AG09309 (cell line): ENCODE results near the gene EFNA4.
A peak's percentile ranks its signal among the peaks of the same experiment; 100 is the strongest.

Source experiments
- DNase-seq: peaks from one replicate; pipeline ENCODE4 v3.0.0-alpha.2; 2010; ENCODE audit warnings: low read depth
- H3K4me3 ChIP-seq: 2 replicates; pipeline ENCODE4 v1.5.1; 2011; ENCODE audit warnings: mild to moderate bottlenecking, low read depth, low read length, moderate library complexity; ENCODE audit not compliant: control insufficient read depth
- TF ChIP-seq, protein P1 (sequence below): IDR thresholded peaks from 2 replicates; pipeline ENCODE4 v1.5.1; 2011; ENCODE audit warnings: mild to moderate bottlenecking, low read depth, low read length, inconsistent platforms; ENCODE audit not compliant: insufficient read depth, control insufficient read depth; ENCODE audit errors: missing control alignments

EFNA4 gene

DNA sequence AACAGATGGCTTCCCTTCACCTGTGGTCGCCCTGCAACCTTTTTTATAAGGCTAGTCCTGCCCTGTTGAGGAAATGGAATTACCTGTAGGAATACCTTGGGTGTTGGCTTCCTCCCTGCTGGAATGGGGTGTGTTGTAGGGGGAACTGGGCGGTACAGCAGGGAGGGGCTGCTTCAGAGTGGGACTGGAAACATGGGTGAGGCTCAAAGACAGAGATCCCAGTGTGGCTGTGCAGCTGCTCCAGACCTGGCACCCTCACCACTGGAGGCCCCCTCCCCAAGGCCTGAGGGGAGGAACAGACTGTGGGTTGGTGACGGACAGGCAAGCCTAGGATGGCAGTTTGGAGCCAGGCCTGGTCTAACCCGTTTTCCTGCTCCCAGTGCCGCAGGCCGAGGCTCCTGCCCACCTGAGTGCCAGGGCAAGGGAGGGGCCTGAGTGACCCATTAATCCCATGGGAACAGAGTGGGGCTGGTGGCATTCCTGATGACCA lies 19.6 kb downstream of the EFNA4 start:
- DNase-seq, result no peak
- TF ChIP-seq, protein P1, sequence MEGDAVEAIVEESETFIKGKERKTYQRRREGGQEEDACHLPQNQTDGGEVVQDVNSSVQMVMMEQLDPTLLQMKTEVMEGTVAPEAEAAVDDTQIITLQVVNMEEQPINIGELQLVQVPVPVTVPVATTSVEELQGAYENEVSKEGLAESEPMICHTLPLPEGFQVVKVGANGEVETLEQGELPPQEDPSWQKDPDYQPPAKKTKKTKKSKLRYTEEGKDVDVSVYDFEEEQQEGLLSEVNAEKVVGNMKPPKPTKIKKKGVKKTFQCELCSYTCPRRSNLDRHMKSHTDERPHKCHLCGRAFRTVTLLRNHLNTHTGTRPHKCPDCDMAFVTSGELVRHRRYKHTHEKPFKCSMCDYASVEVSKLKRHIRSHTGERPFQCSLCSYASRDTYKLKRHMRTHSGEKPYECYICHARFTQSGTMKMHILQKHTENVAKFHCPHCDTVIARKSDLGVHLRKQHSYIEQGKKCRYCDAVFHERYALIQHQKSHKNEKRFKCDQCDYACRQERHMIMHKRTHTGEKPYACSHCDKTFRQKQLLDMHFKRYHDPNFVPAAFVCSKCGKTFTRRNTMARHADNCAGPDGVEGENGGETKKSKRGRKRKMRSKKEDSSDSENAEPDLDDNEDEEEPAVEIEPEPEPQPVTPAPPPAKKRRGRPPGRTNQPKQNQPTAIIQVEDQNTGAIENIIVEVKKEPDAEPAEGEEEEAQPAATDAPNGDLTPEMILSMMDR, result no peak
- no peak overlapping the region for H3K4me3 ChIP-seq

DNA sequence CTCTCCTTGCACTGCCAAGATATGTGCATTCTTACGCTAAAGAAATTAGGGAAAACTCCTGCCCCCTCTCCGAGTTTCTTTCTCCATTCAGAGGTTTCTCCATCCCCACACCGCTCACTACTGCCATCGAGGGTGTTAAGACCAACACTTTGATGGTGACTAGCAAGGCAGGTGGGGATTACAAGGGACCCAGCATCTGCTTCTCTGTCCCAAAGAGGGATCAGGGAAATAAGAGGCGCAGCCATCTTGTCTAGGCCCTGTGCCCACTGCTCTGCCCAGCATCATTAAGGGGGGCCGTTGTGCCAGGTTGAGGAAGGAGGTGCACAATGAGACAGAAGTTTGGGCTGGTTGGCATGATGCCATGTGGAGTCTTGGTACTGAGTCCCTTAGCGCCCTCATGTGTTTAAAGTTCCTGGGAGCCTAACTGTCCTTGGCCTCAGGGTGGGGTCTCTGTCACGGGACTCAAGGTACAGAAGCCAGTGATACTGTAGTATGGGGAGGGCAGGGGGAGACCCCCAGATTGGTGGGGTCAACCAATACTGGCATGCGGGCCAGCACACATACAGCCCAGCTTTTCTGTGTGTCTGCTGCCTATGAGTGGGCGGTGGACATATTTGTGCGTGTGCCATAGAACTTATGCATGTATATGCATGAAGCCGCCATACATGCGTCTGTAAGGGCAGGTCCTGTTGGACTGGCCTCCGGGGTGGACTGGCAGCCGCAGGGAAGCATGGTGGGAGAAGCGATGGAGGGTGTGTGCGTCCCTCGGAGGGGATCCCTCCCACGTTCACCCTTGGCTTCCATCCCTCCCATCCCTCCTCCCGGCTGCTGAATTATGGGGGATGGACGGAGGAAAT lies 20.6 kb downstream of the EFNA4 start:
- peak overlapping the region; percentile 90 for H3K4me3 ChIP-seq
- TF ChIP-seq, protein P1, result peak; percentile 33
- DNase-seq, result no peak

DNA sequence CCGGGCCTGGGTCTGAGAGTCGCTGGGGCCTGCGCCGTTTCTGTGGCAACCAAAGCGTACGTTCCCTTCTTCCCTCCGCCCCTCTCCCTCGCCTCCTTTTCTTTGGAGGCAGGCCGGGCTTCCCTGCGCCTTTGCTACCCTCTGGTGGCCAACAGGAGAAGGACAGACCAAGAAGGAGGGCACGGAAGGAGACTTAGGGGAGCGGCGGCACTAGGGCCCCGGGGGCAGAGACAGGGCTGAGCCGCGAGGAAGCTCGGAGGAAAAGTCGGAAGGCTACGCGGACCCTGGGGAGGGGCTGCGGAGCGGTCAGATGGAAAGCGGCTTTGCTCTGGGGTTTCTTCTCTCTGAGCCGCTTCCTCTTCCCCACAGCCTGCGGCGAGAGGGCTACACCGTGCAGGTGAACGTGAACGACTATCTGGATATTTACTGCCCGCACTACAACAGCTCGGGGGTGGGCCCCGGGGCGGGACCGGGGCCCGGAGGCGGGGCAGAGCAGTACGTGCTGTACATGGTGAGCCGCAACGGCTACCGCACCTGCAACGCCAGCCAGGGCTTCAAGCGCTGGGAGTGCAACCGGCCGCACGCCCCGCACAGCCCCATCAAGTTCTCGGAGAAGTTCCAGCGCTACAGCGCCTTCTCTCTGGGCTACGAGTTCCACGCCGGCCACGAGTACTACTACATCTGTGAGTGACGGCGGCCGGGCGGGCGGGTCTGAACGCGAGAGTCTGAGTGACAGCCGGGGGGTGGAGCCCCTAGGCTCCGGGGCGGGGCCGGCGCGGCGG lies 21.4 kb downstream of the EFNA4 start:
- DNase-seq, result peak; percentile 59
- H3K4me3 ChIP-seq, result peak overlapping the region; percentile 90
- TF ChIP-seq, protein P1, result peak; percentile 94

DNA sequence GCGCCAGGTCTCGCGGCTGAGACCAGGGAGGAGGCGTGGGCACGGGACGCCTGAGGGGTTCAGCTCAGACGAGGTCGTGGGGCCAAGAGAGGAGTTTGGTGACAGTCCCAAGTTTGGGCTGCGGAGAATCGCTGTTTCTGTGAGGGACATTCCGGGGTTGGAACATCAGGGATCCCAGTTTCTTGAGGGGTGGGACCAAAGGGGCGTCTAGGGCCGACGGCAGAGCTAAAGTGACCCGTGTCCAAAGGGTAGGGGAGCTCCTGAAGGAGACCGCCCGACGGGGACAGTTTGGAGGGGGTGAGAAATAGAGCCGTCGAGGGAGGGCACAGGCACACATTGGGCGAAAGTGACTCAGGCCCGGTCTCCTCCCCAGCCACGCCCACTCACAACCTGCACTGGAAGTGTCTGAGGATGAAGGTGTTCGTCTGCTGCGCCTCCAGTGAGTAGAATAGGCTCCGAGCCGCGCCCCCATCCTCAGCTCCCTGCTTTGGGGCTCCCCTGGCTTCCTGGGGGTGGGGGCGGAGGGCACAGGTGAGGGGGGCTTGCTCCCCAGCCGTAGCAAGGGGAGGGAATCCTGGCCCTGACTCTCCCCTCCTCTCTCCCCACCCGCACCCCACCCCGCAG lies 22.1 kb downstream of the EFNA4 start:
- no peak for DNase-seq
- TF ChIP-seq, protein P1, result no peak
- peak overlapping the region; percentile 90 for H3K4me3 ChIP-seq

DNA sequence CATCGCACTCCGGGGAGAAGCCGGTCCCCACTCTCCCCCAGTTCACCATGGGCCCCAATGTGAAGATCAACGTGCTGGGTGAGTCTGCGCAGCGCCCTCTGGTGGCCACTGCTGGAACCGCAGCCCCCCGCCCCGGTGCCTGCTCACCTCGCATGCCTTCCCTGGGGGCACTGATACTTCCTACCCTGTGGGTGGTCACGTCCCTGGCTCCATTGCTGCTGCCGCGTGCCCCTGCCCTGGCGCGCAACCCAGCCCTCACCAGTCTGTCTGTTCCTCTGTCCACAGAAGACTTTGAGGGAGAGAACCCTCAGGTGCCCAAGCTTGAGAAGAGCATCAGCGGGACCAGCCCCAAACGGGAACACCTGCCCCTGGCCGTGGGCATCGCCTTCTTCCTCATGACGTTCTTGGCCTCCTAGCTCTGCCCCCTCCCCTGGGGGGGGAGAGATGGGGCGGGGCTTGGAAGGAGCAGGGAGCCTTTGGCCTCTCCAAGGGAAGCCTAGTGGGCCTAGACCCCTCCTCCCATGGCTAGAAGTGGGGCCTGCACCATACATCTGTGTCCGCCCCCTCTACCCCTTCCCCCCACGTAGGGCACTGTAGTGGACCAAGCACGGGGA lies 22.7 kb downstream of the EFNA4 start:
- H3K4me3 ChIP-seq, result no peak overlapping the region
- DNase-seq, result no peak
- TF ChIP-seq, protein P1, result peak; percentile 92
